Astrocyte of the spinal cord (primary cell): ENCODE results near the gene SLC44A3.

ENCODE experiments used
- DNase-seq: peaks from one replicate; pipeline ENCODE4 v3.0.0; 2011; ENCODE audit warnings: low read depth, low spot score
- H3K4me3 ChIP-seq: 2 replicates; pipeline ENCODE4 v1.5.1; 2011; ENCODE audit warnings: low read depth, mild to moderate bottlenecking, low read length, moderate library complexity
- in situ Hi-C: cut with HindIII; loops from 2 replicates; pipeline ENCODE4 v1.10.0; 2017; ENCODE audit warnings: low sequenced_read_pairs
- TF ChIP-seq, protein P1 (sequence below): IDR thresholded peaks from 2 replicates; pipeline ENCODE4 v1.5.1; 2012; ENCODE audit warnings: low read depth, mild to moderate bottlenecking, low read length, inconsistent platforms

Gene SLC44A3

DNA sequence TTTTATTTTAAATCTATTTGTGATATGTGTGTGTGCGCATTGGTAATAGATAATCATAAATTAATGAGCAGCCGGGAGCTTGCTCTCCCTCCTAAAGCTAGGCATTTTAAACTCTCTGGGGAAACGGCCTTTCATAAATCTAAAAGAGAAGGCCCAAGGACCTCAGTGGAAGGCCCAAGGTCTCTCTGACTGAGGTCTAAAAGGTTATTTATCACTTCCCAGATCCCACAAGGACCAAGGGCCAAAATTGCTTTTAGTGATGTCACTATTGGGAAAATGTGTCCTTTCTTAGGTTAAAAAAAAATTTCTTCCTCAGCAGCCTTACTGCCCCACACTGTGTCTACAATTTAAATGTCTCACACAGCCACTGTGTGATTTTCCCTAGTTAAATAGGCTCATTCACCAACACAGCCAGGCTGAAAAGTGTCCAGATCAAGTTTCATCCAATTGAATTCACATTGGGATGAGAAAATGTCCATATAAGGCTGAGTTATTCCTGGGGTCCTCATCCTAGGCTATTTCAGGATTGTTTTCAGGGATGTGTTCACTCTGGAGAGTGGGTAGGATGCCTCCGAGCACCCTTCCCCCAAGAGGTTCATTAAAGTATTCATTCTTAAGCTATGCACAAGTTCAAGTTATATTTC, 46.1 kb downstream of the SLC44A3 start:
- TF ChIP-seq, protein P1, sequence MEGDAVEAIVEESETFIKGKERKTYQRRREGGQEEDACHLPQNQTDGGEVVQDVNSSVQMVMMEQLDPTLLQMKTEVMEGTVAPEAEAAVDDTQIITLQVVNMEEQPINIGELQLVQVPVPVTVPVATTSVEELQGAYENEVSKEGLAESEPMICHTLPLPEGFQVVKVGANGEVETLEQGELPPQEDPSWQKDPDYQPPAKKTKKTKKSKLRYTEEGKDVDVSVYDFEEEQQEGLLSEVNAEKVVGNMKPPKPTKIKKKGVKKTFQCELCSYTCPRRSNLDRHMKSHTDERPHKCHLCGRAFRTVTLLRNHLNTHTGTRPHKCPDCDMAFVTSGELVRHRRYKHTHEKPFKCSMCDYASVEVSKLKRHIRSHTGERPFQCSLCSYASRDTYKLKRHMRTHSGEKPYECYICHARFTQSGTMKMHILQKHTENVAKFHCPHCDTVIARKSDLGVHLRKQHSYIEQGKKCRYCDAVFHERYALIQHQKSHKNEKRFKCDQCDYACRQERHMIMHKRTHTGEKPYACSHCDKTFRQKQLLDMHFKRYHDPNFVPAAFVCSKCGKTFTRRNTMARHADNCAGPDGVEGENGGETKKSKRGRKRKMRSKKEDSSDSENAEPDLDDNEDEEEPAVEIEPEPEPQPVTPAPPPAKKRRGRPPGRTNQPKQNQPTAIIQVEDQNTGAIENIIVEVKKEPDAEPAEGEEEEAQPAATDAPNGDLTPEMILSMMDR = no peak

DNA sequence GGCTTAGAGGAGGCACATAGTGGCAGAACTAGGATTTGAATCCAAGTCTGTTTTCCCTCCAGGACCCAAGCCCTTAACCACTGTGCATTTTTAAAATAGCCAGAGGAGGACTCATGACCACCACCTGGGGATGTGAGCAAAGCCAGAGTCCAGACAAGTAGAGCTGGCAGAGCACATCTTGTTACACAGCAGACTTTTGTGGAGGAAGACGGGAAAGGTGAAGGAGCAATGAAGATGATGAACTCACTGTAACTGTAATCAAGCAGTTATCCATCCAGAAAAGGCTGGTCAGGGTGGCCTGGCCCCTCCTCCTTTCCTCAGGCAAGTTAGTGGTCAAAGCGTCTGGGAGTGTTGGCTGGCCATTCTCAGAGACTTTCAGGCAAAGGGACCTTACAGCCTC, 50.9 kb downstream of the SLC44A3 start:
- H3K4me3 ChIP-seq = no peak overlapping the region
- peak; percentile 70 for DNase-seq
- in situ Hi-C loops = no loop called here
- TF ChIP-seq, protein P1 = no peak

More for the DNA sequence above, 46.1 kb downstream of the SLC44A3 start:
- DNase-seq = peak; percentile 88
- in situ Hi-C loops = no loop called here
- no peak overlapping the region for H3K4me3 ChIP-seq

DNA sequence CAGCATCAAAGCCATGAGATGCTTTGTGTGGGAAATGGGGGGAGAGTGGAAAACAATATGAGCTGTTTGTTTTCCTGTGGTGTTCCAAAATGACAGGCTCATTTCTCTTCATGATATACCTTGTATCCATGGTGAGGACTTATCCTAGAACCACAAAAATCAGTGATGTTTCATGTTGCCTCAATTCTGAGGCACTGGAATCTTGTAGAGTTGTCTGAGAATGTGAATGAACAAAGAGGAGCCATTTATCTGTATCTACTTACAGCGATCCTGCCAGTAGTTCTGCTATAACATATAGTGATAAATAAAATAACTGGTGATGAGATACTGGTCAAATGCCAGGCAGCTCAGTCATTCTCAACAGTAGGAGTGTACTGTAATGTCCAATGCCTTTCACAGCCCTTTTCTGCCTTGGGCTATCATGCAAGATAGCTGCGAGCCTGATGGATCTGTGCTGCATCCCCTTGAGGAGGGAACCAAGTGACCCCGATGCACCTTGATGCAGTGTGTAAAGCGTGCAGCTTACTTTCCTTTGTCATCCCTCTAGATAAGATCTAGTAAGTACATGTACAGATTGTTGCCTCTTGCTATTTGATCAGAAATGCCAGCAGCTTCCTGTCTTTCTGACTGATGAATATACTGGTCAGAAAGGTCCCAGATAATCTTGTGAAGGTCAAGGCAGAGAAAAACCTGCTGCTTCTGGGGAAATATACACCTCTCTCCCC, 52.8 kb downstream of the SLC44A3 start:
- in situ Hi-C loops = no loop called here
- TF ChIP-seq, protein P1 = no peak
- peak; percentile 29 for DNase-seq
- H3K4me3 ChIP-seq = no peak overlapping the region

DNA sequence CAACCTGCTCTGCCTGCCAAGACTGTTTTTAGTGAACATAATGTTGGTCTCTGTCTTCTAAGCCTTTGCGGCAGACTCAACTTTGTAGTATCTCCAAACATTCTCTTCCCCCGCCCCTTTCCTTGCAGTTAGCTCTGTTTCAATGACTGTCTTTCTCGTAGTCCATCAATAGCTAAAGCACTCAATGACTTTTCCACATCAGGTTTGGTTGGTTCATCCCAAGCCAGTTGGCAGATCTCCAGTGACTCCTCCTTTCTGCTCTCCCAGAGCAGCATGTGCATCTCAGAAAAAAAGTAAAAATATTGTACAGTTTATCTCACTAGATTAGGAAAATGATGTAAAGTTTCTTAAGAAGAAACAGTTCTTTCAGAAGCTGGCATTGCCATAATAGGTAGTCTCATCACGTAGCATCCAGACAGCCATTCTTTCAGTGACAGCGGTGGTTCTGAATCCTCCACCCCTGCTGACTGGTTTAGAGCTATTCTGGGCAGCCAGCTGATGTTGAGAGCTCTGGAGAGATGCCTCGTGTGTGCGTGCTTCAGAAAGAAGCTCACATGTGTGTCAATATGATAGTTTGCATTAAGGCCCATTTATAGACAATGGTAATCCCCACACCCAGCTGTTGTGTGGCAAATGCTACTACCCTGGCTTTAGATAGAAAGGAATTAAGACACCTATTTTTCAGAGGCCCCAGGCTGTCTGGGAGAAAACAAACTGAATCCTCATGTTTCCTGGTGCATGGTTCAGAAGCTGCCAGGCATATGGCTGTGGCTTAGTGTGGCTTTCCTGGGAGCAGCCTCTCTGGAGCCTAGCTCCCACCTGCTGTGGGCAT, 53.6 kb downstream of the SLC44A3 start:
- TF ChIP-seq, protein P1 = no peak
- peak; percentile 35 for DNase-seq
- in situ Hi-C loops = no loop called here

DNA sequence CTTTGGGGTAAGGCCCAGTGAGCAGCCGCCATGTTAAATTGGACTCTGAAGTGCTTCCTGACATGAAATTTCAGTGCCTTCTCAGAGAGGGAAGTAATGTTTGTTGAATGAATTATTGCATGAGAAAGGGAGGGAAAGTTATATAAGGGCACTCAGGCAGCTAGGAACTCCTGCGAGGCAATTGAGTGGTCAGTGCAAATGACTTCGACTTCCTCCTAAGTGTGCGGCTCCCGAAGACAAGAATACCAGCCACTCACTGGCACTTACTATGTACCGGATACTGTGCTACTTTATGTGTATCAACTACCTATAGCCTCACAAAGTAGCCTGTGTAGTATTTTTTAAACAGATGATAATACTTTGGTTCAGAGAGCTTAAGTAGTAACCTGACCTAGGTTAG, 54.3 kb downstream of the SLC44A3 start:
- in situ Hi-C loops = no loop called here
- no peak for DNase-seq
- TF ChIP-seq, protein P1 = no peak
- H3K4me3 ChIP-seq = no peak overlapping the region

More for the DNA sequence above, 53.6 kb downstream of the SLC44A3 start:
- no peak overlapping the region for H3K4me3 ChIP-seq

DNA sequence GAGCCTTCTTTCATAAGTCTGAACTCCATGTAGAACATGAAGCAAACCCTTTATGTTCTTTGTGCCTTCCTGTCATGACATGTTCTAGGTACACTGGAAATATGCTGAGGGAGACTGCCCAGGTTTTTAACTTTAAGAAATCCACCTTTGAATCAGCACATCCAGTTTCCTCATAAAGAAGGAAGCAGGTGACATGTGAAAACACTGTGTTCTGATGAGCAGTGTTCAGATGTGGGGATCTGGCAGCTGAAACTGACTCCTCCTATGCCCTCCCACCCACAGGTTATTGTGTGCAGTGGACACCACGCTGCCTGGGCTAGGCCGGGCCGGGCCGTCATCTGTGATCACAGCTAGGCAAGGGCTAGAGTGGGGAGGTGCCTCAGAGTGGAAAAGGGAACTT, 55.6 kb downstream of the SLC44A3 start:
- H3K4me3 ChIP-seq = no peak overlapping the region
- TF ChIP-seq, protein P1 = no peak
- no peak for DNase-seq
- in situ Hi-C loops = no loop called here
